Esophagus squamous epithelium (tissue), 4 donors: ENCODE results near the gene OGG1.

ENCODE experiments used
- CTCF ChIP-seq, 6 experiments: fragments of 450-650 bp in 4 of 6; fragments of 200-600 bp in 2 of 6; sonication (generic) in 2 of 6; IDR thresholded peaks; one replicate each; pipeline ENCODE4 v1.5.1; 2016 to 2019; ENCODE audit warnings: antibody characterized with exemption in 6 of 6, mild to moderate bottlenecking in 4 of 6, moderate library complexity in 4 of 6
- POLR2A ChIP-seq, 4 donors: fragments of 450-650 bp; IDR thresholded peaks; one replicate each; pipeline ENCODE4 v1.6.1; 2017; ENCODE audit warnings: antibody characterized with exemption in 4 of 4, mild to moderate bottlenecking in 4 of 4, moderate library complexity in 3 of 4

- TF ChIP-seq POLR2A (IDR thresholded peaks at IDR 0.05) = no peak
- TF ChIP-seq CTCF (IDR thresholded peaks at IDR 0.05) = no peak
Measured at GRCh38 chr3:9780910-9781309, 31.2 kb downstream of the OGG1 start.
